ENCODE results near the gene DAG1. TPM values are rescaled to one million over a fixed set of nuclear protein-coding genes. Genes with fewer than 3 reads are reported as not detected.

Gene DAG1
- total RNA-seq, 1 experiment from 2014 or later: 99.9 TPM

- RAD21 ChIA-PET (ENCODE audit: low non-redundant PET in 1 of 2, low total read pairs in 2 of 2, uncharacterized antibody in 2 of 2, unreplicated experiment in 2 of 2): no interaction called here
- no peaks in the 10 kb centered on the region for H3K27me3 ChIP-seq (ENCODE audit: insufficient read depth, low read length)
- no peaks in the 10 kb centered on the region for H3K9me2 ChIP-seq (ENCODE audit: insufficient read depth)
- intact Hi-C loops (cut with micrococcal nuclease): no loop called here
- POLR2A ChIA-PET: no interaction called here
- no peak overlapping the region for H3K4me3 ChIP-seq (replicated peaks in 1 of 2; ENCODE audit: low read depth in 1 of 2, low read length in 2 of 2)
- H3K4me2 ChIP-seq (ENCODE audit: low read length): no peak overlapping the region
- H3K9me3 ChIP-seq (ENCODE audit: control insufficient read depth in 1 of 2, insufficient read depth in 1 of 2, low read depth in 1 of 2, low read length in 2 of 2): no peaks in the 10 kb centered on the region
- TF ChIP-seq CTCF (IDR thresholded peaks at IDR 0.05 in 2 of 3, conservative IDR thresholded peaks at IDR 0.05 in 1 of 3; ENCODE audit: borderline replicate concordance in 1 of 3, insufficient read depth in 1 of 3, low read depth in 2 of 3, low read length in 2 of 3) (no peak), CBX3 (IDR thresholded peaks at IDR 0.05; ENCODE audit: low read depth) (no peak), EZH2 (IDR thresholded peaks at IDR 0.05) (no peak), MAX (IDR thresholded peaks at IDR 0.05) (no peak), SP1 (IDR thresholded peaks at IDR 0.05; ENCODE audit: low read depth) (no peak), FOSL1 (IDR thresholded peaks at IDR 0.05; ENCODE audit: low read depth) (no peak), ZBTB33 (IDR thresholded peaks at IDR 0.05; ENCODE audit: extremely low read depth, insufficient replicate concordance, low read length) (no peak), SIN3A (IDR thresholded peaks at IDR 0.05; ENCODE audit: low read depth) (no peak), ATF3 (IDR thresholded peaks at IDR 0.05) (no peak), POLR2A (IDR thresholded peaks at IDR 0.05; ENCODE audit: borderline replicate concordance, extremely low read depth, insufficient read depth, insufficient read length) (no peak), ZFX (IDR thresholded peaks at IDR 0.05) (no peak), REST (IDR thresholded peaks at IDR 0.05; ENCODE audit: low read depth) (no peak), TCF7L2 (IDR thresholded peaks at IDR 0.05; ENCODE audit: borderline replicate concordance, extremely low read depth, insufficient read depth, insufficient read length) (no peak), ELF1 (IDR thresholded peaks at IDR 0.05; ENCODE audit: borderline replicate concordance, low read depth) (no peak)
- H3K36me3 ChIP-seq (ENCODE audit: control insufficient read depth in 1 of 2, insufficient read depth in 2 of 2, low read length in 2 of 2): peaks cover 2 to 7% of the 10 kb centered on the region in 2 experiments; a peak in 3 of 4 replicates
- no peak overlapping the region for H2AFZ ChIP-seq (ENCODE audit: low read depth, low read length, poor library complexity, severe bottlenecking)
- peaks cover 61% of the 10 kb centered on the region for H3K79me2 ChIP-seq (ENCODE audit: insufficient read depth, low read length)
- H4K20me1 ChIP-seq (ENCODE audit: insufficient read depth): no peaks in the 10 kb centered on the region
- CTCF ChIA-PET: no interaction called here
- DNase-seq (ENCODE audit: low read depth, low spot score) (no peak), ATAC-seq (no peak)
- H3K9ac ChIP-seq (ENCODE audit: low read length): no peak overlapping the region
- BruUV-seq (replicated peaks): no TSS peak
- peaks cover 8 to 16% of the 10 kb centered on the region in 2 experiments for H3K4me1 ChIP-seq (ENCODE audit: control insufficient read depth in 1 of 2, insufficient read depth in 2 of 2, low read length in 2 of 2)
- no peak overlapping the region for H3K27ac ChIP-seq (ENCODE audit: low read depth, low read length)
These were observed 6.5 kb downstream of the DAG1 start for GRCh38 chr3:49476563-49476962.

Measured in HCT116 (cell line).